IPS DF 6.9 (cell line): ENCODE results near the gene HOXC5.
A peak's percentile ranks its signal among the peaks of the same experiment; 100 is the strongest.

Experiments used
- DNase-seq: peaks from one replicate; pipeline ENCODE4 v3.0.0-alpha.2; 2013; ENCODE audit warnings: low read depth, low spot score
- H3K27ac ChIP-seq: one replicate; pipeline ENCODE4 v1.5.1; 2013; ENCODE audit warnings: low read length, control low read depth
- H3K27me3 ChIP-seq: 2 replicates; pipeline ENCODE4 v1.6.1; 2013; ENCODE audit warnings: mild to moderate bottlenecking, low read length; ENCODE audit not compliant: control insufficient read depth, insufficient read depth
- H3K36me3 ChIP-seq: 2 replicates; pipeline ENCODE4 v1.6.1; 2013; ENCODE audit warnings: low read length; ENCODE audit not compliant: control insufficient read depth, insufficient read depth
- H3K4me1 ChIP-seq: 2 replicates; pipeline ENCODE4 v1.6.1; 2013; ENCODE audit warnings: low read length; ENCODE audit not compliant: control insufficient read depth, insufficient read depth
- H3K4me3 ChIP-seq: 2 replicates; pipeline ENCODE4 v1.5.1; 2013; ENCODE audit warnings: mild to moderate bottlenecking, low read length
- H3K9me3 ChIP-seq: 2 replicates; pipeline ENCODE4 v1.6.1; 2013; ENCODE audit warnings: low read length, inconsistent platforms; ENCODE audit not compliant: control insufficient read depth, insufficient read depth
- WGBS: extraction: QIAGEN DNeasy Blood & Tissue Kit; methylation state at CpG from one replicate; pipeline ENCODE4 v1.1.7; 2013; ENCODE audit warnings: mixed read lengths, missing lambda C conversion rate; ENCODE audit not compliant: insufficient read length, insufficient coverage; 5-methylcytosine and 5-hydroxymethylcytosine counted together

Gene HOXC5

DNA sequence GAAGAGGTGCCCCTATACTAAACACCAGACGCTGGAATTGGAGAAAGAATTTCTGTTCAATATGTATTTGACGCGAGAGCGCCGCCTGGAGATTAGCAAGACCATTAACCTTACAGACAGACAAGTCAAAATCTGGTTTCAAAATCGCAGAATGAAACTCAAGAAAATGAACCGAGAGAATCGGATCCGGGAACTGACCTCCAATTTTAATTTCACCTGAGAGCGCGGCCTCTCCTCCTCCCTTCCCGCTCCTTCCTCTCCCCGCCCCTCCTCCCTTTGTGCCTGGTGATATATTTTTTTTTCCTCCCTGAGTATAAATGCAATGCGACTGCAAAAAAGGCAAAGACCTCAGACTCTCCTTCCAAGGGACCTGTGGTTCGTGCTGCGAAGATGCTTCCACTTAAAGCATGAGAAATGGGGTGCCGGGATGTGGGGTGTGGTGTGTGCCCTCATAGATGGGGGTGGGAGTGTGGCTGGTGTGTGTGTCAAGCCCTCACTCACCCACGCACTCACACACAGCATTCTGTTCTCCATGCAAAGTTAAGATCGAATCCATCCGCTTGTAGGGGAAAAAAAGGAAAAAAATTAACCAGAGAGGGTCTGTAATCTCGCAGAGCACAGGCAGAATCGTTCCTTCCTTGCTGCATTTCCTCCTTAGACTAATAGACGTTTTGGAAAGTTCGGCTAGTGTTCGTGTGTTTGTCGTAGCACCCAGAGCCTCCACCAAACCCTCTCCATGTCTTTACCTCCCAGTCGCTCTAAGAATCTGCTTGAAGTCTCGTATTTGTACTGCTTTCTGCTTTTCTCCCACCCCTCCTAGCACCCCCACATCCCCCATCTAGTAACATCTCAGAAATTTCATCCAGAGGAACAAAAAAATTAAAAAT is 43.4 kb upstream of the HOXC5 start:
- Histone ChIP-seq H3K9me3 (no peaks in the 10 kb centered on the region), H3K36me3 (peaks cover 3% of the 10 kb centered on the region; the same call in 1 of the 2 replicates), H3K27me3 (peaks cover 97% of the 10 kb centered on the region), H3K27ac (no peak overlapping the region), H3K4me1 (peaks cover 3% of the 10 kb centered on the region), H3K4me3 (no peak overlapping the region)
- no peak for DNase-seq
- no CpG with 5 or more reads among the region's 28 CpGs for WGBS

DNA sequence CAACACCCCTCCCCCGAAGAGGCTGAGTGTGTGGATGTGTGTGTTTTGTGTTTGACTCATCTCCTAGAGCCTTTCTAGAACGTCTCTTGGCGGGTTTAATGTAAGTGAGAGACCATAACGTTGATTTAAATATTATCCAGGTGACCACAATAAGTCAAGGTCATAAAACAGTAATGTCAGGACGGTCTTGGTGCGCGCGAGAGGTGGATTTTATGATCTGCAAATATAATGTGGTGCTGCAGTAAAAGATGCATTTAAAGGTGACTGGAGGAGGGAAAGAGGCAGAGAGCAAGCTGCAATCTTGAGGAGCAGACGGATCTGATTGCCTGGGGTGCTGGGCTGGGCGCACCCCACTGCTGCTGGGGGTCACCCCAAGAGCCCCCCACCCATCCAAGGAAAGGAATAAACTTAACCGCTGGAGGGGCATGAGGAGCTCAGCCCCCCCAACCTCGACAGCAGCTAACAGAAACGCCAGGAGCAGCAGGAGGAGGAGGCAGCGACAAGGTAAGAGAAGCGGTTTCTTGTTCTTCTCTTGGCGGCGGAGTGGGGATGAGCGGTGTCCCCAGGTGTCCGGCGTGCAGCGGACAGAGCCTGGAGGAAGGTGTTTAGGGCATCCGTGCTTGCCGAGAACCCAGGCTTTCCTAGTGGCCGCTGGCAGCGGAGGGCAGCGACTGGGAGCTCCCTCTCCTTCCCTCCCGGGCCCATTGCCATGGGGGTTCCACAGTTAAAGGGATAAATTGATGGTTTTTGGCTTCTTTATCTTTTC is 42.4 kb upstream of the HOXC5 start:
- WGBS, result no CpG with 5 or more reads among the region's 27 CpGs
- peaks cover 100% of the 10 kb centered on the region for H3K27me3 ChIP-seq
- H3K4me1 ChIP-seq, result peaks cover 3% of the 10 kb centered on the region
- H3K4me3 ChIP-seq, result no peak overlapping the region
- H3K27ac ChIP-seq, result no peak overlapping the region
- no peaks in the 10 kb centered on the region for H3K9me3 ChIP-seq
- no peak for DNase-seq
- peaks cover 3% of the 10 kb centered on the region; the same call in 1 of the 2 replicates for H3K36me3 ChIP-seq

DNA sequence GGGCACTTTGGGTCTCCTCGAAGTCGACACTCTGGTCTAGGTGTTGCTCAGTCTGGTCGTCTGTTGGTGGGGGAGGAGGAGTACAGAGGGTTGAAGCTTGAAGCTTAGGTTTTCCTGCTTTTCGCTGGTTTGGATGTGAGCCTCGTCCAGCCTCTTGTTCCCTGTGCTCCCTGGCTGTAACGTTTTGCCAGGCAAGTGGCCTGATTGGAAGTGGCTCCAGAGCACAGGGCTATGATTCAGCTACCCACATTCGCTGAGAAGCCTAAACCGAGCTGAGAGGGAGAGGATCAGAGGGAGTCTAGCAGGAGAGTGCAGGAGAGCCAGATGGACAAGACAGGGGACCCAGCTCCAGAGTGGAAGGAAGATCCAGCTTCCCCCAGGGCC is 41.8 kb upstream of the HOXC5 start:
- no peaks in the 10 kb centered on the region for H3K9me3 ChIP-seq
- DNase-seq, result no peak
- H3K36me3 ChIP-seq, result peaks cover 3% of the 10 kb centered on the region; the same call in 1 of the 2 replicates
- H3K4me3 ChIP-seq, result no peak overlapping the region
- H3K27ac ChIP-seq, result no peak overlapping the region
- peaks cover 100% of the 10 kb centered on the region for H3K27me3 ChIP-seq
- no CpG with 5 or more reads among the region's 8 CpGs for WGBS
- H3K4me1 ChIP-seq, result peaks cover 3% of the 10 kb centered on the region

DNA sequence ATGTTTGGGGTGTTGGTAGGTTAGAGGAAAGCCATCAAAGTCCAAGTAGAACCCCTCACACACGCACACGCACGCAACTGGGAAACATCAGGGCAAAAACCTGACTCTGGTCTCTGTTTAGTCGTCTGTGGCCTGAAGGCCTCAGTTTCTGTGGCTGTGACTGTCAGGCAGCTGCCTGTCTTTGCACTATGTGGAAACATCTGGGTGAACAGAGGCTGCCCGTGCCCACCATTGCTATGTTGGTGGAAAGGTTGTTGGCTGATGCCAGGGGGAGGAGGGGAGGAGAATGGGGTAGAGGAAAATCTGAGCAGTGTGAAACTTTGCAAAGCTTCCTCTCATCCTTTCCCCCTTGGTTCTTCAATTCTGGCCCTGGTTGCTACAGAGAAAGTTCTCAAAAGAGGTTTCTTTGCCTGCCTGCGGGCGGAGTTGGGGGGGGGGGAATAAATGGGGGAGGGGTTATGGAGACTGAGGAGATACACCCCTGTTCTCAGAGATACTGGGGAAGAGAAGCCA is 40.4 kb upstream of the HOXC5 start:
- H3K4me3 ChIP-seq, result no peak overlapping the region
- H3K4me1 ChIP-seq, result 0 out of 2 replicates have a peak, but pooled peaks cover 4% of the 10 kb centered on the region
- H3K27ac ChIP-seq, result no peak overlapping the region
- H3K27me3 ChIP-seq, result peaks cover 100% of the 10 kb centered on the region
- no peaks in the 10 kb centered on the region for H3K9me3 ChIP-seq
- no peak for DNase-seq
- no CpG with 5 or more reads among the region's 7 CpGs for WGBS
- peaks cover 3% of the 10 kb centered on the region; the same call in 1 of the 2 replicates for H3K36me3 ChIP-seq

DNA sequence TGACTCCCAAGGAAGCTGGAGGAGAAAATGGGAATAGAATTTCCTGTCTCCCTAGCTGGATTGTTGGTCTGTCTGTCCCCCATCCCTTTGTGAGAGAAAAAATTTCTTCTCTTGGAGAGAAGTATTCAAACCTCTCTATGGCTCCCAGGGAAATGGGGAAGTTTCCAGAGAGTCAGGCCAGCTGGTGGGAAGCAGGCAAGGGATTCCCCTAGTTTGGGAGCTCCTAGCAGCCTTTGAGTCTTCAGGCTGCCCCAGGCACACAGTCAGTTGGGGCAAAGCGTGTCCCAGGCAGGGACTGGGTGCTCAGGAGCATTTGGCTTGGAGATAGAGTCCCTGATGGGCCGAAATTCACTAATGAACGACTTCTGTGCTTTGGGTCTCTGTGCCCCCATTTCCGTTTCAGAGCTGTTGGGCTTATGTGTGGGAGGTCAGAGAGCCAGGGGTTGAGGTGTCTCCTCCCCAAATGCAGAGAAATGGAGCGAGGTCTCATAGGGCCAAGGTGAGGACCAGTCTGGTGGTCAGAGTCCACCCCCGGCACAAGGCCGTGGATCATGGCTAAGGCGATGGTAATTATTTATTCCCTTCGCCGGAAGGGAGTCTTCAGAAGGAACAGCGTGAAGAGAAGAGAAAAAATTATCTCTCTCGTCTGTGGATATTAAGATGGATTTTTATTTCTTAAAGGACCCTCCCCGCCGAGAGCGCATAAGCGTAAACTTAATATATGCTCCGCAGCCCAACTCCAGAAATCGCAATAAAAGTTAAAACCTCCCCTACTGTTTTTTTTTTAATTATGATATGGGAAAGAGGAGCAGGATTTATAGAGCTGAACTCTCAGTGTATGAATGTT is 39.5 kb upstream of the HOXC5 start:
- WGBS, result no CpG with 5 or more reads among the region's 18 CpGs
- DNase-seq, result no peak
- peaks cover 3% of the 10 kb centered on the region; the same call in 1 of the 2 replicates for H3K36me3 ChIP-seq
- peaks cover 100% of the 10 kb centered on the region for H3K27me3 ChIP-seq
- H3K9me3 ChIP-seq, result no peaks in the 10 kb centered on the region
- 0 out of 2 replicates have a peak, but pooled peaks cover 4% of the 10 kb centered on the region for H3K4me1 ChIP-seq
- no peak overlapping the region for H3K27ac ChIP-seq
- no peak overlapping the region for H3K4me3 ChIP-seq

DNA sequence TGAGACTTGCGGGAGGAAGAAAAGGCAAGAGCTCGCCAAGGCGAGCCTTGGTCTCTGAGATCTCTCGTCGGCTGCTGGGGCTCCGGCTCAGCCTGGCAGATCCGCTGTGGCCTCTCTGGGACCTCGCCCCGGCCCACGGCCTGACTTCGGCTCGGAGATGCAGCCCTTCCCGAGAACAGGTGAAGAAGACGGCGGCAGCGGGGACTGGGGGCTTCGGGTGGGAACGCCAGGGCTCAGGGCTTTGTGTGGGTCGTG is 38.9 kb upstream of the HOXC5 start:
- H3K9me3 ChIP-seq, result no peaks in the 10 kb centered on the region
- no peak overlapping the region for H3K27ac ChIP-seq
- 0 out of 2 replicates have a peak, but pooled peaks cover 4% of the 10 kb centered on the region for H3K4me1 ChIP-seq
- peaks cover 100% of the 10 kb centered on the region for H3K27me3 ChIP-seq
- H3K36me3 ChIP-seq, result peaks cover 3% of the 10 kb centered on the region; the same call in 1 of the 2 replicates
- H3K4me3 ChIP-seq, result no peak overlapping the region
- WGBS, result no CpG with 5 or more reads among the region's 19 CpGs
- no peak for DNase-seq

DNA sequence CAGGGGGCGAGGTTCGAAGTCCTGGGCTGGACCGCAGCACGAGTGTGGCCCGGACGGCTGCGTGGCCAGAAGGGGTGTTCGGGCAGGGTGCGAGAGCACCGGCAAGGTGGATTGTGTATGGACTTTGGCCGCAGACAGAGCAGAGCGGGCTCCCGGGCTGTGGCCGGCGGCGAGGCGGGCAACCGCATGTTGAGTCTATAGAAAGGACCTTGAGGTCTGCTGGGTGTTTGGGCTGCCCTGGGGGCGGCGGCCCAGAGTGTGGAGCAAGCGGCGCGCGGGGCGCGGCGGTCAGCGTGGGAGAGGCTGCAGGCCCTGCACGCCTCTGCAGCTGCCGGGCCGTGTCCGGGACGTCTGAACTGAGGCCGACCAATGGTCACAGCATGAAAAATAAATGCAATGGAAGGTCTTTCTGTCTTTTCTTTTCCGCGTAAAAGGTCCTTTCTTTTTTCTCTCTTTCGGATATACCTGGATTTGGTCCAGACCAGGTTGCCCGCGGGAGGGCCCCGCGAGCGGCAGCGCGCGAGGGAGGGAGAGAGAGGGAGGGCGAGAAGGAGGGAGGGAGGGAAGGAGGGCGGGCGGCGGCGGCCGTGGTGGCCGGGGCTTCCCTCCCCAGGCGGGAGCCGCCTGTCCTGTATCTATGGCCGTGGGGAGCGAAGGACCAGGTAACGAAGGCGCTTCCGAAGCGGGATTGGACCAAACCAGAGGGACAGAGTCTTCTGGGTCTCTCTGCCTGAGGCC is 38.4 kb upstream of the HOXC5 start:
- H3K9me3 ChIP-seq, result no peaks in the 10 kb centered on the region
- H3K4me1 ChIP-seq, result 0 out of 2 replicates have a peak, but pooled peaks cover 4% of the 10 kb centered on the region
- 0 out of 2 replicates have a peak overlapping the region, but pooled peaks have one; percentile 5 for H3K4me3 ChIP-seq
- no peak overlapping the region for H3K27ac ChIP-seq
- H3K27me3 ChIP-seq, result peaks cover 100% of the 10 kb centered on the region
- no CpG with 5 or more reads among the region's 60 CpGs for WGBS
- peaks cover 3% of the 10 kb centered on the region; the same call in 1 of the 2 replicates for H3K36me3 ChIP-seq
- no peak for DNase-seq

DNA sequence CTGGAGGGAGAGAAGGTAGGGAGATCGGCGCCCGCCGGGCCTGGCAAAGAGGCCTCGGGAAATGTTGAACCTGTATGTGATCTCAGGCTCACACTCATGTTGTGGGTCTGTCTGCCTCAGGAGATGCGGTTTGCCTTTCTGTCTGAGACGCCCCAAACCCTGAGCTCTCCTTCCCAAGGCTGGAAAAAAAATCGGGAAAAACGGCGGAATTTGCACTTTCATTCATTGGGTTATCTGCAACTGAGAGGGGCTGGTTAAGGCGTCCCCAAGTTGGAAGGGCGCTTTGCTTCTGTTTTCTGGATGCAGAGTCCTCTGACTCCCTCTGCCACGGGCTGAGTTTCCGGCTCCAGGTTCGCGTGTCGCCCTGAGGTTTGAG is 37.9 kb upstream of the HOXC5 start:
- H3K9me3 ChIP-seq, result no peaks in the 10 kb centered on the region
- H3K4me1 ChIP-seq, result 0 out of 2 replicates have a peak, but pooled peaks cover 4% of the 10 kb centered on the region
- WGBS, result no CpG with 5 or more reads among the region's 17 CpGs
- no peak overlapping the region for H3K27ac ChIP-seq
- DNase-seq, result no peak
- no peak overlapping the region for H3K4me3 ChIP-seq
- H3K27me3 ChIP-seq, result peaks cover 100% of the 10 kb centered on the region
- peaks cover 3% of the 10 kb centered on the region; the same call in 1 of the 2 replicates for H3K36me3 ChIP-seq

DNA sequence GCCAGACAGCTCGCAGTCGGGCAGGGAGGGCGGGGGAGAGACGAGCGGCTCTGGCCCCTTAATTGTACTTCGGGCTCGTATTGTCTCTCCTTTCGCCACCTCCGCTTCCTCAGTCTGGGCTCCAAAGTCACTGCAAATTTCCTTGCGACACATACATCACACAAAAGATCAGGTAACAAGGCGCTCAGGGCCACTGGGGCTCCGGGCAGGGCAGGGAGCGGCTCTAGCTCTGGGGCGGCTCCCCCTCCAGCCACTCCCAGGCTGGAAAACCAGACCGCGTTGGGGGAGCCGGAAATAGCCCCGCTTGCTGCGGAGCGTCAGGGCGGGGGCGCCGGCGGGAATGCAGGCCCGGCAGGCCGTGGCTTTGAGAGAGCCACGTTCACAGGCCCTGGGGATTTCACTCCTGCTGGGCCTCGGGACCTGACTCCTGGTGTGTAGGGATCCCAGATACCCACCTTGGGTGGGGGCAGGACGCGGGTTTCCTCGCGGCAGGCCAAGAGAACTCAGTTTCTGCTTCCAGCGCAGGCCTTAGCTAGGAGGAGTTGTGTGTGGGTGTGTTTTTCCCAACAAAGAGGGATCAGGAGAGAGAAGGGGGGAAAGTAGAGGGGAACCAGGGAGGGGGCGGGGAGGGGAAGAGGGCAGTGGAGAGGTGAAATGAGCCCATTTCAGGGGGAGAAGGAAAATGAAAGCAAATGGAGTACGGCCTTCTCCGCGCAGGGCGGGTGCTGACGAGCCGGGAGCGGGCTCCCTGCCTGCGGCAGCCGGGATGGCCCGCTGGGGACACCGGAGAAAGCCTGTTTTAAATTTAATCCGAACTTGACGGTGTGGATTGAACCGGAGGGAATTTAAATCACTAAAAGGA is 37.2 kb upstream of the HOXC5 start:
- Histone ChIP-seq H3K9me3 (no peaks in the 10 kb centered on the region), H3K27ac (no peak overlapping the region), H3K4me3 (no peak overlapping the region), H3K36me3 (peaks cover 3% of the 10 kb centered on the region; the same call in 1 of the 2 replicates), H3K27me3 (peaks cover 100% of the 10 kb centered on the region), H3K4me1 (0 out of 2 replicates have a peak, but pooled peaks cover 5% of the 10 kb centered on the region)
- no CpG with 5 or more reads among the region's 48 CpGs for WGBS
- DNase-seq, result no peak
